Measurements from ENCODE around the gene GSTM1.

DNA sequence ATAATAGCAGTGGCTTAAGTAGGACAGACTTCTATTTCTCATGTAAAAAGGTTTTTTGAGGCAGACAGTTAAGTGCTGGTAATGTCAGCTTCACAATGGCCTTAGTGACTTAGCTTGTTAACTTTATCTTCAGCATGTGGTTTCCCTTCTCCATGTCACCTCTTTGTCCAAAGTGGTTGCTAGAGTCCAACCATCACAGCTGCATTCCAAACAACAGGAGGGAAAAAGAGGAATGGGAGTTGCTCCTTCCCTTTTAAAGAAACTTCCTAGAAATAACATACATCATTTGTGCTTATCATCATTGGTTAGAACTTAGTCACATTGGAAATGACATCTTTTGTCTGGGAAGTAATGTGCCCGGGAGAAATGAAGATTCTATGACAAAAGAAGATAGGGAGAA lies 34.4 kb downstream of the GSTM1 start:
- TF ChIP-seq, protein P1, sequence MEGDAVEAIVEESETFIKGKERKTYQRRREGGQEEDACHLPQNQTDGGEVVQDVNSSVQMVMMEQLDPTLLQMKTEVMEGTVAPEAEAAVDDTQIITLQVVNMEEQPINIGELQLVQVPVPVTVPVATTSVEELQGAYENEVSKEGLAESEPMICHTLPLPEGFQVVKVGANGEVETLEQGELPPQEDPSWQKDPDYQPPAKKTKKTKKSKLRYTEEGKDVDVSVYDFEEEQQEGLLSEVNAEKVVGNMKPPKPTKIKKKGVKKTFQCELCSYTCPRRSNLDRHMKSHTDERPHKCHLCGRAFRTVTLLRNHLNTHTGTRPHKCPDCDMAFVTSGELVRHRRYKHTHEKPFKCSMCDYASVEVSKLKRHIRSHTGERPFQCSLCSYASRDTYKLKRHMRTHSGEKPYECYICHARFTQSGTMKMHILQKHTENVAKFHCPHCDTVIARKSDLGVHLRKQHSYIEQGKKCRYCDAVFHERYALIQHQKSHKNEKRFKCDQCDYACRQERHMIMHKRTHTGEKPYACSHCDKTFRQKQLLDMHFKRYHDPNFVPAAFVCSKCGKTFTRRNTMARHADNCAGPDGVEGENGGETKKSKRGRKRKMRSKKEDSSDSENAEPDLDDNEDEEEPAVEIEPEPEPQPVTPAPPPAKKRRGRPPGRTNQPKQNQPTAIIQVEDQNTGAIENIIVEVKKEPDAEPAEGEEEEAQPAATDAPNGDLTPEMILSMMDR (IDR thresholded peaks at IDR 0.05), result no peak
- TF ChIP-seq POLR2A (IDR thresholded peaks at IDR 0.05), result no peak

Data from Peyer's patch (tissue), 4 donors.